ENCODE measurements around the gene SRPX.

- TF ChIP-seq CTCF (IDR thresholded peaks at IDR 0.05; ENCODE audit: poor library complexity) = no peak
- TF ChIP-seq EZH2 (IDR thresholded peaks at IDR 0.05; ENCODE audit: borderline replicate concordance) = no peak
These were observed 5.8 kb downstream of the SRPX start for GRCh38 chrX:38214551-38215531.
